Endothelial cell of umbilical vein (primary cell): ENCODE results near the gene LEP.

Experiments used
- EZH2 ChIP-seq: IDR thresholded peaks from 2 replicates; pipeline ENCODE4 v1.6.1; 2012; ENCODE audit warnings: borderline replicate concordance, low read depth, mild to moderate bottlenecking, moderate library complexity, low read length, inconsistent platforms; ENCODE audit not compliant: severe bottlenecking
- GATA2 ChIP-seq: IDR thresholded peaks from 2 replicates; pipeline ENCODE4 v1.7.0; 2011; ENCODE audit warnings: low read depth, mild to moderate bottlenecking, moderate library complexity, mixed read lengths, low read length; ENCODE audit not compliant: insufficient read length, insufficient read depth
- JUN ChIP-seq: IDR thresholded peaks from 2 replicates; pipeline ENCODE4 v1.6.1; 2011; ENCODE audit warnings: borderline replicate concordance, low read depth; ENCODE audit not compliant: insufficient read length, insufficient read depth
- POLR2A ChIP-seq: IDR thresholded peaks from 2 replicates; pipeline ENCODE4 v1.6.1; 2012; ENCODE audit warnings: low read depth, mild to moderate bottlenecking, control low read depth, low read length
- POLR2AphosphoS5 ChIP-seq: IDR thresholded peaks from 2 replicates; pipeline ENCODE4 v1.6.1; 2012; ENCODE audit warnings: low read depth, mild to moderate bottlenecking, control low read depth, low read length, moderate library complexity; ENCODE audit not compliant: insufficient read depth
- TF ChIP-seq, protein P1 (sequence below), 2 donors: IDR thresholded peaks; 1 replicate in 1 of 2; 2 replicates in 1 of 2; pipeline ENCODE4 v1.5.1; 2011; ENCODE audit warnings: low read length in 2 of 2, mild to moderate bottlenecking in 2 of 2, moderate library complexity in 2 of 2, control low read depth in 1 of 2, inconsistent platforms in 1 of 2, low read depth in 1 of 2; ENCODE audit not compliant: insufficient read depth in 1 of 2; ENCODE audit errors: extremely low read depth in 1 of 2
- TF ChIP-seq, protein P2 (sequence below): IDR thresholded peaks from 2 replicates; pipeline ENCODE4 v1.6.1; 2011; ENCODE audit not compliant: insufficient read depth, insufficient read length

DNA sequence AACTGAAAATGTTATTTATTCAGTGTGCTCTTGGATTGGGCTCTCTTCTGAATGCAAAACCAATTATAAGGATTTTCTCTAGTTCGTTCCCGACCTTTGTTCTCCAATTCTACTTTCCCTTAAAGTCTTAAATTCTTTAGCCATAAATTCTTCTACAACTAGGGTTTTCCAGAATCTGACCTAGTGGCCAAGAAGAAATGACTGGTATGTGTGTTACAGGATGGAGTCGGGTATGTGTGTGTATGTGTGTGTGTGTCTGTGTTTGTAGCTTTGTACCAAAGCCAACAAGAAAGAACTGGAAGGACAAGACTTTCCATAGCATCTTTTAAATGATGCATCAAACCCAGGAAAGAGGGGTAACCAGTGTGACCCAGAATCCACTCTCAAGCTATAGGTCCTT lies 25.8 kb upstream of the LEP start:
- TF ChIP-seq, protein P1, sequence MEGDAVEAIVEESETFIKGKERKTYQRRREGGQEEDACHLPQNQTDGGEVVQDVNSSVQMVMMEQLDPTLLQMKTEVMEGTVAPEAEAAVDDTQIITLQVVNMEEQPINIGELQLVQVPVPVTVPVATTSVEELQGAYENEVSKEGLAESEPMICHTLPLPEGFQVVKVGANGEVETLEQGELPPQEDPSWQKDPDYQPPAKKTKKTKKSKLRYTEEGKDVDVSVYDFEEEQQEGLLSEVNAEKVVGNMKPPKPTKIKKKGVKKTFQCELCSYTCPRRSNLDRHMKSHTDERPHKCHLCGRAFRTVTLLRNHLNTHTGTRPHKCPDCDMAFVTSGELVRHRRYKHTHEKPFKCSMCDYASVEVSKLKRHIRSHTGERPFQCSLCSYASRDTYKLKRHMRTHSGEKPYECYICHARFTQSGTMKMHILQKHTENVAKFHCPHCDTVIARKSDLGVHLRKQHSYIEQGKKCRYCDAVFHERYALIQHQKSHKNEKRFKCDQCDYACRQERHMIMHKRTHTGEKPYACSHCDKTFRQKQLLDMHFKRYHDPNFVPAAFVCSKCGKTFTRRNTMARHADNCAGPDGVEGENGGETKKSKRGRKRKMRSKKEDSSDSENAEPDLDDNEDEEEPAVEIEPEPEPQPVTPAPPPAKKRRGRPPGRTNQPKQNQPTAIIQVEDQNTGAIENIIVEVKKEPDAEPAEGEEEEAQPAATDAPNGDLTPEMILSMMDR (IDR thresholded peaks at IDR 0.05; ENCODE audit: extremely low read depth in 1 of 2, insufficient read depth in 1 of 2, low read depth in 1 of 2, low read length in 2 of 2) = no peak
- TF ChIP-seq POLR2AphosphoS5 = no peak
- no peak for TF ChIP-seq POLR2A
- TF ChIP-seq EZH2 = no peak
- TF ChIP-seq, protein P2, sequence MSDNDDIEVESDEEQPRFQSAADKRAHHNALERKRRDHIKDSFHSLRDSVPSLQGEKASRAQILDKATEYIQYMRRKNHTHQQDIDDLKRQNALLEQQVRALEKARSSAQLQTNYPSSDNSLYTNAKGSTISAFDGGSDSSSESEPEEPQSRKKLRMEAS = no peak
- TF ChIP-seq JUN = no peak
- no peak for TF ChIP-seq GATA2
